GM12891 (cell line): Measurements from ENCODE around the gene NEDD4L.

ENCODE experiments used
- DNase-seq: peaks from one replicate; pipeline ENCODE4 v3.0.0; 2011; ENCODE audit warnings: low spot score; ENCODE audit not compliant: insufficient read length
- FAIRE-seq: peaks from 2 replicates; lab custom pipeline; 2011; peaks lifted over from hg19 to GRCh38; lab: Jason Lieb, UNC
- PAX5 ChIP-seq: IDR thresholded peaks from 2 replicates; pipeline ENCODE4 v1.6.1; 2011; ENCODE audit warnings: low read length, moderate library complexity, mild to moderate bottlenecking; ENCODE audit not compliant: insufficient read depth, severe bottlenecking
- POLR2A ChIP-seq: IDR thresholded peaks from 2 replicates; pipeline ENCODE4 v1.6.1; 2011; ENCODE audit warnings: low read depth, low read length, control low read depth
- POLR2AphosphoS5 ChIP-seq: IDR thresholded peaks from 2 replicates; pipeline ENCODE4 v1.6.1; 2011; ENCODE audit warnings: low read depth, low read length, control low read depth
- POU2F2 ChIP-seq: IDR thresholded peaks from 2 replicates; pipeline ENCODE4 v1.6.1; 2011; ENCODE audit warnings: low read depth, mild to moderate bottlenecking, control low read depth, low read length, moderate library complexity
- SPI1 ChIP-seq: IDR thresholded peaks from 2 replicates; pipeline ENCODE4 v1.6.1; 2011; ENCODE audit warnings: low read depth, low read length, control low read depth
- TAF1 ChIP-seq: IDR thresholded peaks from 2 replicates; pipeline ENCODE4 v1.6.1; 2011; ENCODE audit warnings: low read depth, low read length, control low read depth

NEDD4L gene

GRCh38 chr18:58320907-58321561 is 277.0 kb downstream of the NEDD4L start:
- FAIRE-seq: no peak
- TF ChIP-seq POU2F2 (no peak), POLR2A (no peak), POLR2AphosphoS5 (no peak), TAF1 (no peak), SPI1 (no peak), PAX5 (no peak)

GRCh38 chr18:58321986-58322385 is 278.0 kb downstream of the NEDD4L start:
- FAIRE-seq: peak; percentile 61
- TF ChIP-seq SPI1: no peak
- DNase-seq: peak; percentile 60

More at GRCh38 chr18:58320907-58321561, 277.0 kb downstream of the NEDD4L start:
- DNase-seq: no peak

GRCh38 chr18:58322464-58322863 is 278.4 kb downstream of the NEDD4L start:
- TF ChIP-seq POLR2A: no peak
- no peak for DNase-seq
- no peak for FAIRE-seq

GRCh38 chr18:58323866-58324762 is 280.1 kb downstream of the NEDD4L start:
- FAIRE-seq (no peak), DNase-seq (no peak)

GRCh38 chr18:58324824-58325480 is 280.9 kb downstream of the NEDD4L start:
- FAIRE-seq (no peak), DNase-seq (no peak)
- TF ChIP-seq PAX5 (no peak), POU2F2 (no peak), TAF1 (no peak), POLR2AphosphoS5 (no peak), SPI1 (no peak), POLR2A (no peak)

More at GRCh38 chr18:58323866-58324762, 280.1 kb downstream of the NEDD4L start:
- TF ChIP-seq TAF1 (no peak), POLR2A (no peak), SPI1 (no peak), PAX5 (no peak), POLR2AphosphoS5 (no peak), POU2F2 (no peak)

GRCh38 chr18:58325494-58325893 is 281.5 kb downstream of the NEDD4L start:
- no peak for DNase-seq
- no peak for TF ChIP-seq SPI1
- no peak for TF ChIP-seq POLR2AphosphoS5
- no peak for TF ChIP-seq POLR2A
- no peak for TF ChIP-seq POU2F2
- TF ChIP-seq TAF1: no peak
- no peak for TF ChIP-seq PAX5
- FAIRE-seq: no peak

GRCh38 chr18:58334061-58334460 is 290.0 kb downstream of the NEDD4L start:
- DNase-seq (no peak), FAIRE-seq (no peak)
- TF ChIP-seq POU2F2 (no peak), POLR2A (no peak), SPI1 (no peak)

- TF ChIP-seq TAF1: no peak
- no peak for TF ChIP-seq PAX5
- TF ChIP-seq SPI1: no peak
- no peak for FAIRE-seq
- DNase-seq: no peak
Measured at GRCh38 chr18:58335223-58335622, 291.2 kb downstream of the NEDD4L start.

- DNase-seq: no peak
- no peak for FAIRE-seq
- TF ChIP-seq TAF1: no peak
- no peak for TF ChIP-seq POU2F2
- no peak for TF ChIP-seq PAX5
- TF ChIP-seq POLR2A: no peak
- no peak for TF ChIP-seq SPI1
- TF ChIP-seq POLR2AphosphoS5: no peak
Measured at GRCh38 chr18:58335821-58336220, 291.8 kb downstream of the NEDD4L start.

GRCh38 chr18:58336605-58337004 is 292.6 kb downstream of the NEDD4L start:
- TF ChIP-seq TAF1 (no peak), SPI1 (no peak), POLR2A (no peak), POU2F2 (no peak)
- no peak for DNase-seq
- FAIRE-seq: no peak

- no peak for FAIRE-seq
- no peak for TF ChIP-seq SPI1
Measured at GRCh38 chr18:58337285-58337684, 293.3 kb downstream of the NEDD4L start.

More at GRCh38 chr18:58337285-58337684, 293.3 kb downstream of the NEDD4L start:
- DNase-seq: no peak
